NCI-H2171 treated with DMSO at 0.1 percent for 48 hours (cell line): ENCODE results near the gene RAB3C.

ENCODE experiments used
- DNase-seq: peaks from one replicate; lab custom pipeline; 2025; lab: John Stamatoyannopoulos, UW

The RAB3C gene

DNA sequence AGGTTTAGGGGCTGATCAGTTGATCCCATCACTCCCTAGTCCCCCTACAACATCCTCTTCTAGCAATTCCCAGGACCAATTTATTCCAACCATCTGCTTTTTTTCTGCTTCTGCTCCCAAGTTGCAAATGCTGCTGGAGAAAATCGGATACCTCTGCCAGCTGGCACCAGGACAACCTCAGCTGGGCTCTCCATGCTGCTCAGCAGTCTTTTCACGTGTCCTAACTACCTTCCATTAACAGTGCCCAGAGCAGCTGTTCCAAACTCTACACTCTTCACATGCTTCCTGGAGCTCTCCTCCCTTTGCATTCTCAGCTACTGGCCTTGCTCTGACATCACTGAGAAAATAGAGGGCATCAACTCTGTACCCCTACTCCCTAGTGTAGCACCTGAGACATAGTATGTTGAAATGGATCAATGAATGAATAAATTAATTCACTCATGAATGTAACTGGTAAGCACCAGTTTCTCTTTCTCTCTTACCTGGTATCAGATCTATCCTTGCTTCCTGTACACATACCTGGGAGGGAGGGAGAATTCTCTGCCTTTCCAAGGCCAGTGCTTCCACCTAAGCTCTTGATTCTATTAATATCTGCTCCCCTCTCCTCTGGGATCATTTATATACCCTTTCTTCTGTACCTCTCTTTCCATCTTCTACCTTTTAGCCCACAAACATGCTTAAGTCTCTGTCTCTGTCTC is 191.0 kb downstream of the RAB3C start:
- peak; percentile 94 for DNase-seq

DNA sequence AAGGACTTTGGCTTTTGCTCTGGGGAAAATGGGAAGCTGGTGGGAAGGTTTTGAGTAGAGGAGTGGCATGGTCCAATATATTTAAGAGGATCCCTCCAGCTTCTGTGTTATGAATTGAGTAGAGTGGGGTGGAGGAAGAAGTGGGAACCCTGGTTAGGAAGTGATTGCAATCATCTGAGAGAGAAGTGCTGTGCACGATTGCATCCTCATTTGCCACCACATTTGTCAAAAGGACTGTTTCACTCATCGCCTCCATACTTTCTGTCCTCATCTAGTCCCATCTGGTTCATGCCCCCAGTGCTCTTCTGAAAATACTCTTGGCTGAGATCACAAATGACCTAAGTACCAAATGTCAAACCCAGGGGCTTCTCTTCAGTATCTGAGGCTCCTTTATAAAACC is 192.1 kb downstream of the RAB3C start:
- no peak for DNase-seq

DNA sequence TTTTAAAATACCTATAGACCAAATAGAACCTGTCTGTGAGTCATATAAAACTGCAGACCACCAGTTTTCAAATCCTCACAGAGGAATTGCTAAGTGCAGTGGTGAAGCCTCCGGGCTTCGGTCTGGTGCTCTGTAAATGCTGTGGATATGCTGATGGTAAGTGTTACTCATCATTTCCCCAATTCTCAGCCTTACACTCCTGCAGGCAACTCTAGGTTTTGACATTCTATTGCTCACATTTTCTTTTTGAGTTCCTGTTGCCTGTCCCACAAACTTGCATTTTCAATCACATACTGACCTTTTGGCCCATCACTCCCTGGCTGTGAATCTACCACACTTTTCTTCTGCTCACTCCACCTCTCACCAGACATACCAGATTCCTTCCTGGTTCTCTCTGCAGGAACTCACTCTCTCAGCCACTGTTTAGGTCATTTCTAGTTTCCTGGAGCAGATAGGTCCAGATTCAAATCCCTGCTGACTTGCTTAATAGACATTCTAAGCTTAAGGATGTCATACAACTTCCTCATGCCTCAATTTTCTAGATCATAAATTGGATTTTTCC is 192.9 kb downstream of the RAB3C start:
- no peak for DNase-seq

- DNase-seq, result no peak
Observed at GRCh38 chr5:58776559-58776958, 193.7 kb downstream of the RAB3C start.

DNA sequence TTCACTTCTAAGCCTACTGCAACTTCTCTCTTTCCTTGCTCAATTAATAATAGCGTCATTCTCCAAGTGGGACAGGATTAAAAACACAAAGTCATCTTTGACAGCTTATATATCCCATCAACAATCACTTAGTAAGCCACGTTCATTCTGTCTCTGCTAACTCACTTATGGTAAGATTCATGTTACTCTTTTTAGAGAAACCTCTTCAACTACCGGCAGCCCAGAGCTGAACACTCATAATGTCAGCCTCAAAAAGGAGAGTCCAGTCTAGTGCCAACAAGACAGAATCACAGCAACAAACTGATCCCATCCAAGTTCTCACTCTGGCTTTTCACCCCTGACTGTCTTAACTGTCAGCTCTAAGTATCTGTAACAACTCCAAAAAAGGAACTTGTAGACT is 196.0 kb downstream of the RAB3C start:
- DNase-seq, result no peak

DNA sequence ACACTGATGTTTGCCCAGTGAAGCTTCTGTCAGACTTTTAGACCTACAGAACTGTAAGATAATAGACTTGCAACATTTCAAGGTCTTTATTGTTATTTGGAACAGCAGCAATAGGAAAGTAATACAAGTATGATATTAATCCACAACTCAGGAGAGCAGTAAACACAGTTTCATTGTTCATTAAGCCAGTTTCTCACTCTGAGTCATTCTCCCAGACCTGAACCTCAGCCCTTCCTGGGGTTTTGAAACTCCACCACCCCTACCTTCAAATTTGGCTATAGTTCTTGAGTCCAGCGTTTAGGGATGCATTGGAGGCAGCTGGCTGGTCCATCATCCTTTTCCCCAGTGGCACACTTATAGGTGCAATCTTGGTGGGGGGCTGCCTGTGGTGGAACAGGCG is 203.2 kb downstream of the RAB3C start:
- DNase-seq, result no peak

GRCh38 chr5:58786711-58787303 is 203.9 kb downstream of the RAB3C start:
- no peak for DNase-seq

DNA sequence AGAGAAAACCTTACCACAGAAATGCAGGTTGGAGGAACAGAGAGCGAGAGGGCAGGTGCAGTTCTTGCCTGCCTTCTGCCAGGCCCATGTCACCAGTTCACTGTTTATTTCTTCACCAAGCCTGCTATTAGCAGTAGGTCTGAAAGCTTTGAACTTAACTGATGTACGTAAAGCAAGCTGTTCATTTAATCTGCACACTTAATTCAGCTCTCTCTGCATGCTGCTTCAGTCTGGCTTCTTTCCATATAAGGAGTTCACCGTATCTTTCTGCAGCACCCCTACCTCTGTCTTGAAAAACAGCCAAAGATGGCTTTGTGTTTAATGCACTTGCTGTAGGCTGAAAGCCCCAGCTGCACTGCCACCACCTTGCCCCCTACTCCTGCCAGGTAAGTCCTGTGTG is 205.1 kb downstream of the RAB3C start:
- peak; percentile 94 for DNase-seq

GRCh38 chr5:58793888-58794657 is 211.2 kb downstream of the RAB3C start:
- DNase-seq, result no peak

DNA sequence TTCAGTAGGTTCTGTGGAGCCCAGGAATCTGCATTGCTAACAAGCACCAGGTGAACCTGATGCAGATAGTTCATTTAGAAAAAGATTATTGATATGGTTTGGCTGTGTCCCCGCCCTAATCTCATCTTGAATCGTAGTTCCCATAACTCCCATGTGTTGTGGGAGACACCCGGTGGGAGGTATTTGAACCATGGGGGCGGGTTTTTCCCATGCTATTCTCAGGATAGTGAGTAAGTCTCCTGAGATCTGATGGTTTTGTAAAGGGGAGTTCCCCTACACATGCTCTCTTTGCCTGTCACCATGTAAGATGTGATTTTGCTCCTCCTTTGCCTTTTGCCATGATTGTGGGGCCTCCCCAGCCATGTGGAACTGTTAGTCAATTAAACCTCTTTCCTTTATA is 212.0 kb downstream of the RAB3C start:
- no peak for DNase-seq

- DNase-seq, result no peak
Observed at GRCh38 chr5:58795327-58795726, 212.5 kb downstream of the RAB3C start.

DNA sequence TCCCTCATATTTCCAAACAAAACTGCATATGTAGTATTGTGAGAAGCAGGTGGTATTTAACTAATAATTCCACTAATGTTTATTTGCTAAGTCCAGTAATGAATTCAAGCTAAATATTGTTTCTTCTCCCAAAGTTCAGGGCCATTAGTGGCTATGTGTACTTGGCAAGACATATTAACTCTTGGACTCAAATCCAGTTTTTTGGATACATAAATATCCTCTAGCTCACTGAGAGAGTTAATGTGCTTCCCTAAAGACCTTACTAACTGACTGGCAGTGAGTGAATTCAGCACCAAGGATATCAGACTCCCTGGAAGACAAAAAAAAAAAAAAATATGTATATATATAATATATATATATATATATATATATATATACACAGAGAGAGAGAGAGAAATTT is 214.1 kb downstream of the RAB3C start:
- DNase-seq, result no peak

DNA sequence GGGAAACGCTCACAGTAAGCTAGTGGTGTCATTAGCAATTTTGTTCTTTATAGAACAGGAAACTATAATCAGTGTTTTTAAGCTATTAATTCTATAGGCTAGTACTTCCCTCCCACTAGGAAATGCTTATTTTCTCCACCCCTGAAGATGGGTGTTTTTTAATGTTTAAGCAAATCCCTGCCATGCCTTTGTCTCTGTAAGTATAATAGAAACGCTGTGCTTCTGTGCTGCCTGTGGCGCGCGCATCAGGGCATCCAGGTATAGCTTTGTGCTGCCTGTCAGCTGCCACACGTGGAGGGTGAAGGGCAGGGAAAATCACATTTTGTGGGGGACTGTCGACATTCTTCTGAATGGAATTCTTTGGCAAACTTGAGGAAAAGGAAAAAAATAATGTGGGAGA is 217.5 kb downstream of the RAB3C start:
- no peak for DNase-seq

DNA sequence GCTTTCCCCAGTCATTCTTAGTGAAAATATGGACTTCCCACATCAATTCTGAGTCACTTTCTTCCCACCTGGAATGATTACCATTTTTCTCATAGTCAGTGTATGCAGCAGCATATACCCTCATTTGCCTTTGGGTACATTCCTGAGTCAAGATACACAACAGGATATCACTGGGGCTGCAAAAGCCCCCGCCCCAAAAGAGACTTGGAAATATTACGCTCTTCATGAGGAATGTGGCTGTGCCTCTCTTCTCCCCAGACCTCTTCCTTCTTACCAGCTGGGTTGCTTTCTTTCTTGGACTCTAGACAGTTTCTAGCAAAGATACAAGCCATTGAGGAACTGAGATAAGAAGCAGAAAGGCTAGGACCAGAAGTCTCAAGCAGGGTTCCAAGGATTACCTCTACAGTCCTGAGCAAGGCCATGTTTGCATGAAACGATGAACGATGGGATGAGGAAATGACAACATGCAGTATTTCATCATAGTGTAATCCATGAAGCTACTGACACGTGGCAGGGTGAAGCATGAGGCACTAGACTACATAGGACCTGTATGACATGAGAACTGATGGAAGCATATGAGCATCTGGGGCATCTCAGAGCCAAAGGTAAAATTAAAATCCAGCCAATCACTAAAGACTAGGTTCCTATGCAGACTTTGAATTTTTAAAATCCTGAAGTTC is 218.1 kb downstream of the RAB3C start:
- DNase-seq, result no peak

DNA sequence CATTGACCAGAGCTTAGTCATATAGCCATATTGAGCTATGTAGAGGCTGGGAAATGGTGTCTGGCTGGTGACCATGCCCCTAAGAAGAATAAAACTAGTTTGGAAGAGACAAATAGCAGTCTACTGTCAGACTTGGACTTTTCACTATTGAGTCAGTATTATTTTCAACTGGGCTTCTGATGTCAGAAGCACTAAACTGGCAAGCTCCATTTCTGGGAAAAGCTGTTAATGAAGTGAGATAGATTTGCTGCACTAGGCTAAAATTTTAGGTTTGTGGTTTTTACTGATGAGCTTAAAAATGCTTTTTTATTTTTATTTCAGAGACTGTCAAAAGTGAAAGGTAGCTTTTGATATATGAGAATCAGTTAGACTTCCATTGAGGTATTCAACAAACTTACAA is 220.2 kb downstream of the RAB3C start:
- DNase-seq, result no peak

- DNase-seq, result no peak
Observed at GRCh38 chr5:58804291-58804690, 221.4 kb downstream of the RAB3C start.

GRCh38 chr5:58810086-58810485 is 227.2 kb downstream of the RAB3C start:
- no peak for DNase-seq

DNA sequence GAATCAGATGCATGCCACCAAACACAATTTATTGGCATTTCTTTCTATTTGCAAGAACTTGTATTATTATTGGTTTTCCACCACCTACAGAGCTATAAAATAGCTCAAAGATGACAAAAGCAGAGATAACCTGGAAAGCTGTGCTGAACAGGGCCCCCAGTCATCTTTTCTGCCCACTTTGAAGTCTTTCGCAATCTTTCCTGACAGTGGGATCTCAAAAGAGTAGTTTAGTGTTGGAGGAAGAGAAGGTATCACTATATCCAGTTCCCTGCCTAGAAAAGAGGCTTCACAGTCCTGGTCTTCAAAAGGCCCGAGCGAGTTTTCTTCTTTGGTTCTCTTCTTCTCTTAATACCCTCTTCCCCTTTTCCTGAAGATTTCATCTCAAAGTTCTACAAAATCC is 231.0 kb downstream of the RAB3C start:
- DNase-seq, result no peak

DNA sequence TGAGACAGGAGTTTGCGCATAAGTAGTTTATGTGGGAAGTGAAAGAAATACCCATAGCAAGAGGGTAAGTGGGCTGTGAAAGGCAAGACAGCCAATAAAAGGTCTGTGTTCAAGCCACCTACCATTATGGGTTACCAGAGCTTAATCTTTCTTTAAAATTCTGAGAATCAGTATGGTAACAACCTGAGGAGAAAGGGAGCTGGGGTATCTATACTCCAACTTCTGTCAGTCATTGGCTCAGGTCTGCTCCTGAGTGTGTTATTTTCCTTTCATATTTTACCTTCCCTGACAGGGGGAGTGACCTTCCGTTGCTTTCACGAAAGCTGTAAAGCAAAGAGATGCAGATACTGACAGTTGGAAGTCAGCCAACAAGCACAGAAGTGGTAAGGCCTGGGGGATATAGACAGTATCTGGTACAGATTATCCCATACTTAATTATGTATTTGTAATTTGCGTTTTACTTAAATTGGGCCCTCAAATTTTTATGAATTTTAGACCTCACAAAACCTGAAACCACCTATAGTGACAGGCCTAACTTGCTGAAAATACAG is 233.4 kb downstream of the RAB3C start:
- DNase-seq, result peak; percentile 9

DNA sequence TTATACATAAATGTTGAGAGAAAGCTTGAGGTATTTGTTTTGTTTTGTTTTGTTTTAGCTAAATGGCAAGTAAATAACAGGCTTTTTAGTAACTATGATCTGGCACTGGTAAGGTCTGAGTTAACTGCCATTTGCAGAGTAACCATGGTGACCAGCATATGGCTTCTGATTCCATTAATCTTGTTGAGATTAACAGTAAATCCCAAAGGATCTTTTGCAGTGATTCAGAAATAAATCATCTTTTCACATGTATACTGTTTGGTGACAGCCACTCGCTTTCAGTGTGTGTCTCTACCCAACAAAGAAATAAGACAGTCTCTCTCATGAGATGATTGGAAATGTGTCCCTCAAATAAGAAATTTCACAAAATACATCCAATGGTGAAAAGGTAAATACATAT is 235.6 kb downstream of the RAB3C start:
- peak; percentile 53 for DNase-seq

DNA sequence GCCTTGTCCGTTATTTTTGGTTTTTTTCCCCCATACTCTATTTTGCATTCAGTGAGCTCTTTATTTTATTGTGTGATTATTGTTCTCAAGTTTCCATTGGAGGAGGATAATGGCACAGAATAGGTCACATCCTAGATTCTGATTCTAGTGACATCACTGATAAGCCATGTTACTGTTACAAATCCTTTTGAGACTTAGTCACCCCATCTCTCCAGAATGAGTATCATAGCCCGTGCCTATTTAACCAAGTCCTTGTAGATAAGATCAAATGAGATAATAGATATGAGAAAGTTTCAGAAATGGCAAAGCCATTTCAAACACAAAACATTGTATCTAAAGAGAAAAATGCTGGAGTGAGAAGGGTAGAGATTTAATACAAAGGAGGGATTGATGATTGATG is 242.6 kb downstream of the RAB3C start:
- no peak for DNase-seq

GRCh38 chr5:58825899-58826298 is 243.0 kb downstream of the RAB3C start:
- DNase-seq, result no peak
